ENCODE results near the gene APMAP. TPM values are rescaled to one million over a fixed set of nuclear protein-coding genes. Genes with fewer than 3 reads are reported as not detected.

The APMAP gene
- total and polyA plus RNA-seq, 2 of the 13 experiments (the other 11 are each of a cell fraction or from before 2014, with no cell fraction given): 168 to 214 TPM

DNA sequence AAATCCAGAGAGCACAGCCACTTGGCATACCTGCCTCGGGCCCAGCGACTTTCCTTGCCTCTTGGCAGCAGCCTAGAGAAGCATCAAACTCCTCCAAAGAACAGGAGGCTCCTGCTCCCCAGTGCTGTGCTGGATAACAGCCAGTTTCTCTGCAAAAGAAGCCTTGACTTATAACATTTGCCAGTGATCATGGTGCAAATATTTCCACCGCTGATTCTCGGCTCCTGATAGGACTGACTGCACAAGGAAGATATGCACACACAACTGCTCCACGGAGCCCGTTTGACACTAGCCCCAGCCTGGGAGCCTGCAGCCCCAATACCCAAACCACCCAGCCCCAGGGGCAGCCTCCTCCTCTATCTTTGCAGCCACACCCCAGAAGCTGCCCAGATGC is 47.9 kb upstream of the APMAP start (continued):
- TF ChIP-seq, protein P1, sequence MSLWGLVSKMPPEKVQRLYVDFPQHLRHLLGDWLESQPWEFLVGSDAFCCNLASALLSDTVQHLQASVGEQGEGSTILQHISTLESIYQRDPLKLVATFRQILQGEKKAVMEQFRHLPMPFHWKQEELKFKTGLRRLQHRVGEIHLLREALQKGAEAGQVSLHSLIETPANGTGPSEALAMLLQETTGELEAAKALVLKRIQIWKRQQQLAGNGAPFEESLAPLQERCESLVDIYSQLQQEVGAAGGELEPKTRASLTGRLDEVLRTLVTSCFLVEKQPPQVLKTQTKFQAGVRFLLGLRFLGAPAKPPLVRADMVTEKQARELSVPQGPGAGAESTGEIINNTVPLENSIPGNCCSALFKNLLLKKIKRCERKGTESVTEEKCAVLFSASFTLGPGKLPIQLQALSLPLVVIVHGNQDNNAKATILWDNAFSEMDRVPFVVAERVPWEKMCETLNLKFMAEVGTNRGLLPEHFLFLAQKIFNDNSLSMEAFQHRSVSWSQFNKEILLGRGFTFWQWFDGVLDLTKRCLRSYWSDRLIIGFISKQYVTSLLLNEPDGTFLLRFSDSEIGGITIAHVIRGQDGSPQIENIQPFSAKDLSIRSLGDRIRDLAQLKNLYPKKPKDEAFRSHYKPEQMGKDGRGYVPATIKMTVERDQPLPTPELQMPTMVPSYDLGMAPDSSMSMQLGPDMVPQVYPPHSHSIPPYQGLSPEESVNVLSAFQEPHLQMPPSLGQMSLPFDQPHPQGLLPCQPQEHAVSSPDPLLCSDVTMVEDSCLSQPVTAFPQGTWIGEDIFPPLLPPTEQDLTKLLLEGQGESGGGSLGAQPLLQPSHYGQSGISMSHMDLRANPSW (CRISPR knock-in tag; IDR thresholded peaks at IDR 0.05; ENCODE audit: borderline replicate concordance): no peak
- TF ChIP-seq, protein P2, sequence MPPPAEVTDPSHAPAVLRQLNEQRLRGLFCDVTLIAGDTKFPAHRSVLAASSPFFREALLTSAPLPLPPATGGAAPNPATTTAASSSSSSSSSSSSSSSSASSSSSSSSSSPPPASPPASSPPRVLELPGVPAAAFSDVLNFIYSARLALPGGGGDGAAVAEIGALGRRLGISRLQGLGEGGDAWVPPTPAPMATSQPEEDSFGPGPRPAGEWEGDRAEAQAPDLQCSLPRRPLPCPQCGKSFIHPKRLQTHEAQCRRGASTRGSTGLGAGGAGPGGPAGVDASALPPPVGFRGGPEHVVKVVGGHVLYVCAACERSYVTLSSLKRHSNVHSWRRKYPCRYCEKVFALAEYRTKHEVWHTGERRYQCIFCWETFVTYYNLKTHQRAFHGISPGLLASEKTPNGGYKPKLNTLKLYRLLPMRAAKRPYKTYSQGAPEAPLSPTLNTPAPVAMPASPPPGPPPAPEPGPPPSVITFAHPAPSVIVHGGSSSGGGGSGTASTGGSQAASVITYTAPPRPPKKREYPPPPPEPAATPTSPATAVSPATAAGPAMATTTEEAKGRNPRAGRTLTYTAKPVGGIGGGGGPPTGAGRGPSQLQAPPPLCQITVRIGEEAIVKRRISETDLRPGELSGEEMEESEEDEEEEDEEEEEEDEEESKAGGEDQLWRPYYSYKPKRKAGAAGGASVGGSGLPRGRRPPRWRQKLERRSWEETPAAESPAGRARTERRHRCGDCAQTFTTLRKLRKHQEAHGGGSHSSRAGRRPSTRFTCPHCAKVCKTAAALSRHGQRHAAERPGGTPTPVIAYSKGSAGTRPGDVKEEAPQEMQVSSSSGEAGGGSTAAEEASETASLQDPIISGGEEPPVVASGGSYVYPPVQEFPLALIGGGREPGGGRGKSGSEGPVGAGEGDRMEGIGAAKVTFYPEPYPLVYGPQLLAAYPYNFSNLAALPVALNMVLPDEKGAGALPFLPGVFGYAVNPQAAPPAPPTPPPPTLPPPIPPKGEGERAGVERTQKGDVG (CRISPR knock-in tag; IDR thresholded peaks at IDR 0.05; ENCODE audit: borderline replicate concordance): no peak
- TF ChIP-seq RCOR2 (CRISPR knock-in tag; IDR thresholded peaks at IDR 0.05): no peak
- TF ChIP-seq ELF1 (CRISPR knock-in tag; IDR thresholded peaks at IDR 0.05): no peak
- TF ChIP-seq, protein P3, sequence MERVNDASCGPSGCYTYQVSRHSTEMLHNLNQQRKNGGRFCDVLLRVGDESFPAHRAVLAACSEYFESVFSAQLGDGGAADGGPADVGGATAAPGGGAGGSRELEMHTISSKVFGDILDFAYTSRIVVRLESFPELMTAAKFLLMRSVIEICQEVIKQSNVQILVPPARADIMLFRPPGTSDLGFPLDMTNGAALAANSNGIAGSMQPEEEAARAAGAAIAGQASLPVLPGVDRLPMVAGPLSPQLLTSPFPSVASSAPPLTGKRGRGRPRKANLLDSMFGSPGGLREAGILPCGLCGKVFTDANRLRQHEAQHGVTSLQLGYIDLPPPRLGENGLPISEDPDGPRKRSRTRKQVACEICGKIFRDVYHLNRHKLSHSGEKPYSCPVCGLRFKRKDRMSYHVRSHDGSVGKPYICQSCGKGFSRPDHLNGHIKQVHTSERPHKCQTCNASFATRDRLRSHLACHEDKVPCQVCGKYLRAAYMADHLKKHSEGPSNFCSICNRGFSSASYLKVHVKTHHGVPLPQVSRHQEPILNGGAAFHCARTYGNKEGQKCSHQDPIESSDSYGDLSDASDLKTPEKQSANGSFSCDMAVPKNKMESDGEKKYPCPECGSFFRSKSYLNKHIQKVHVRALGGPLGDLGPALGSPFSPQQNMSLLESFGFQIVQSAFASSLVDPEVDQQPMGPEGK (CRISPR knock-in tag; IDR thresholded peaks at IDR 0.05): no peak
- no peak for TF ChIP-seq ZNF790 (CRISPR knock-in tag; IDR thresholded peaks at IDR 0.05; ENCODE audit: borderline replicate concordance)

Data from HepG2 (cell line).